GM10266 (cell line): ENCODE measurements around the gene HIPK2.
A peak's percentile ranks its signal among the peaks of the same experiment; 100 is the strongest.

Source experiments
- DNase-seq: peaks from one replicate; pipeline ENCODE4 v3.0.0; 2012; ENCODE audit errors: extremely low spot score
- CTCF ChIP-seq: IDR thresholded peaks from 2 replicates; pipeline ENCODE4 v1.5.1; 2012; ENCODE audit warnings: mild to moderate bottlenecking, low read depth; ENCODE audit not compliant: control insufficient read depth, insufficient read depth; ENCODE audit errors: missing control alignments

Gene HIPK2

GRCh38 chr7:139773371-139773770 lies 4.4 kb downstream of the HIPK2 start:
- peak; percentile 64 for DNase-seq
- TF ChIP-seq CTCF: no peak

DNA sequence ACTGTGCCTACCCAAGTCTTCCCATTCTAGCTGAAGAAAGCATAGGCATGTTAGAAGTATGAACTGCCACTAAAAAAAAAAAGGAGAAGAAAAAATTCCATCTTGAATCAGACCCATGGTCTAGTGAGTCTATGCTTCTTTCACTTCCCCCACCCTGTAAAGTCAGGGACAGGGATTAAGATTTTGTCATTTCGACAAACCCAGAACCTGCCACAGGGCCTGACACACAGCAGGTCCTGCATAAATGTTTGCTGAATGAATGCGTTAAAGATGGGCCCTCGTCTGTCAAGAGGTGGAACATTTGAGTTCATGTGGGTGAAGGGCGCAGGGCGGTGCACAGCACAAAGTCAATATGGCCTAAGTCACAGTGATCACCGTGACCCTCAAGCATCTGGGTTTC lies 4.9 kb downstream of the HIPK2 start:
- no peak for DNase-seq
- no peak for TF ChIP-seq CTCF

GRCh38 chr7:139772115-139772514 lies 5.7 kb downstream of the HIPK2 start:
- no peak for TF ChIP-seq CTCF
- no peak for DNase-seq

DNA sequence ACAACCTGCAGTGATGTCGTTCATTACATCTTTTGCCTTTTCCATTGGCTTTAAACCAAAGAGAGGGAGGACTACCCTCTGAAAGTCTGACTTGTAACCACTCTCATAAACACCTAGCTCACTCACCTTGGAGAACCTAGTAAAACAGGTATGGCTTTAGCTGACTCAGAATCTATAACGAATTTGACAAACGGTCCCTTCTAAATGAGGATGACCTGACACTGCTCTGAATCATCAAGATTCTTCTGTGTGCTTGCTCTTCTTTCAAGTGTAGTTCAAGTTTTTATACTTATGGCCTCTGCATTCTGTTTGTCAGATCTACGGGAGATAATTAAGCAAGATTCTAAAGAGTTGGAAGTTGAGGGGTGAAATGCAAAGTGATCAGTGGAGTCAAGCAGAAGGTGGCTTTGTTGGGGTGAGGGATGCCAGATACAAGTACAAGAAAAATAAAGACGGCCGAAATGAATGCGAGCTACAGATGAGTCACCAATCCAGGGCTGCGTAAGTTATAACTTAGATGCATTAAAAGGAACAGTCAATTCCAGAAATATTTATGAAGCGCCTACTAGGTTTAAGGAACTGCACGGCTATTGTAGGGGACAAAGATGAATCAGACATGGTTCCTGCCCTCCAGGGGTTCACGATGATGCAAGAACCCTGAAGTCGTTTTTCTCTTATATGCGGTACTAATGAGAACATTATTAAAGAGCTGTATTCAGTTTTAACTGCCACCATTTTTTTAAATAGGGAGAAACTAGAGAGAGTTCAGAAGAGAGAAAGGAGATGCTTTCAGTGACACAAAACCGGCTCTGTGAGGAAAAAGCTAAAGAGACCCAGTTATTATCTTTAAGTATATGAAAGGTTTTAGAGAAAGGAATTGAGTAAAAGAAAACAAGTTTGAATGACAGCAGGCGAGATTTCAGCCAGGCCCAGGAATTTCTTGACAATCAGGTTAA lies 6.5 kb downstream of the HIPK2 start:
- TF ChIP-seq CTCF: no peak
- no peak for DNase-seq

GRCh38 chr7:139769761-139770160 lies 8.0 kb downstream of the HIPK2 start:
- no peak for DNase-seq
- TF ChIP-seq CTCF: no peak

GRCh38 chr7:139769066-139769465 lies 8.7 kb downstream of the HIPK2 start:
- no peak for DNase-seq
- no peak for TF ChIP-seq CTCF

DNA sequence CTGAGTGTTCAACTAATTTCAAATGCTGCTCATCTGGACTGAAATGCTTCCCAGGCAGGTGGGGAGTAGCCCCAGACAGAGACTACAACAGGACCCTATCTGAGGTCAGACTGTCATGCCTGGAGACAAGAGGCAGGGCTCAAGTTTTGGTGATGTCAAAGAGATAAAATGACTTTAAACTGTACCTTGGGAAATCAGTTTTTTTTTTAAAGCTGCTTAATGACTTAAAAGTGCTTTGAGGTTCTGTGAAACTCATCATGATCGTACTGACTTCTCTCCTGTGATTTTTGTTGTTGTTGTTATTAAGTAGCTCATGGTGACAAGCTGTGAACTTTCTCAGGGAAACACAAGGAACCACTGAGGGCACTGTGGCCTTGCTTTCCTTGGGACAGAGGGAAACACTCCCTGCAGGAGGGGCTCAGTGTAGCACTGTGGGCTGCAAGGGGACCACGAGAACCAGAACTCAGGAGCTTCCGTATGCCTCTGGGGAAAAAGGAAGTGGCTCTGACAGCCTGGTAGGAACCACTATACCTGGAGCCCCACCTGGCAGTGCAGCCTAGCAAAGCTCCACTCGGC lies 9.5 kb downstream of the HIPK2 start:
- no peak for TF ChIP-seq CTCF
- DNase-seq: no peak
